GM12892 (cell line): ENCODE results near the gene PAX7.

Experiments
- DNase-seq: peaks from one replicate; pipeline ENCODE4 v3.0.0; 2011; ENCODE audit not compliant: insufficient read length
- FAIRE-seq: peaks from 2 replicates; lab custom pipeline; 2011; peaks lifted over from hg19 to GRCh38; lab: Jason Lieb, UNC
- POLR2A ChIP-seq: IDR thresholded peaks from 2 replicates; pipeline ENCODE4 v1.6.1; 2011; ENCODE audit warnings: low read depth, low read length, control low read depth
- POLR2AphosphoS5 ChIP-seq: IDR thresholded peaks from 2 replicates; pipeline ENCODE4 v1.6.1; 2011; ENCODE audit warnings: low read depth, low read length, control low read depth
- TAF1 ChIP-seq: IDR thresholded peaks from 2 replicates; pipeline ENCODE4 v1.6.1; 2011; ENCODE audit warnings: low read depth, mild to moderate bottlenecking, control low read depth, low read length, borderline replicate concordance

Gene PAX7

DNA sequence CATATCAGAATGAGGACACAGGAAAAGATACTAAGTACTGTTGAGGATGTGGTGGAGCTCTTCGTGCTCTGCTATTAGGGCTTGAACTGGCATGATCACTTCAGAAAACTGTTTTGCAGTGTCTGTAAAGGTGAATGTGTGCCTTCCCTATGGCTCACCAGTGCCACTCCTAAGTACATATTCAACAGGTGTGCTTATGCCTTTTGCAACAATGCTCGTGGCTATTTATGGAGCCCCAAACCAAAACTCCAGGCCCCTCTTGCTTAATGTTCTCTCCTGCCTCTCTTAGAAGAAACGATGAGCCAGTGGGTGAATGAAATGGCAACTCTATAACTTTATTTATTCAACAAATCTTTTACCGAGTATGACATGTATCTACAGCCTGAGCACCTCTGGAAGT, 158.6 kb downstream of the PAX7 start:
- FAIRE-seq (no peak), DNase-seq (no peak)
- TF ChIP-seq POLR2A (no peak), TAF1 (no peak), POLR2AphosphoS5 (no peak)

DNA sequence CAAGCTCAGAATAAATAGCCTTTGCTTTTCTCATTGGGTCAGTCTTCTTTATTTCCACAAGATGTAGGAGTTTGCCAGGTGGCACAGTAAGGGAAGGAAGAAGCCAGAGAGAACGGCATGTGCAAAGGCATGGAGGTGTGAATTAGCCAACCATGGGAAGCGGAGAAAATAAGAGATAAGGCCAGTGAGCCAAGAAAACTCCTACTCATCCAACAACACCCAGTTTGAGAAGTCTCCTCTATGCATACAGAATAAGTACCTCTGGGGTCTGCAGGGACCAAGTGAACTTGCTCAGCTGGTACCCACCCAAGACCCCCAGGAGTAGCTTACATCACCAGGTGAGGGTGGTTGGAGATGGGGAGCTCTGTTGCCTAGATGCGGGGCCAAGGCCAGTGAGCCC, 162.1 kb downstream of the PAX7 start:
- no peak for FAIRE-seq
- TF ChIP-seq POLR2A (no peak), POLR2AphosphoS5 (no peak), TAF1 (no peak)
- DNase-seq = no peak

DNA sequence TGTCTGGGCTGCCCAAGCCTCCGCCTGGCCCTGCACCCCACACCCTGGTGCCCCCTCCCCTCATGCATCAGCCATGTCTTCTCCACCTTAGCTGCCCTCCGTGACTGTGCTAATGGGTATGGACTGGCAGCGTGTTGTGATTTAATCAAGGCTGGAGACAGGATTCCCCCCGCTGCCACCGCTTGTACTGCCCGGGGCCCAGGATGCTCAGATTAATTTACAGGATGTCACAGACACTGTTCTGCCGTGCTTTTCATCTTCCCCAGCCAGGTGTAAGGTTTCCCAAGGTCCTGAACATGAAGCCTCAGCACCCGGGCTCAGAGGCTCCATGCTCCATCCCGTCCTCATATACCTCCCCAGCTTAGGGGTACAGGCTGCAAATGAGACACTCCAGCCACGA, 162.5 kb downstream of the PAX7 start:
- DNase-seq = no peak
- TF ChIP-seq TAF1 (no peak), POLR2A (no peak), POLR2AphosphoS5 (no peak)

DNA sequence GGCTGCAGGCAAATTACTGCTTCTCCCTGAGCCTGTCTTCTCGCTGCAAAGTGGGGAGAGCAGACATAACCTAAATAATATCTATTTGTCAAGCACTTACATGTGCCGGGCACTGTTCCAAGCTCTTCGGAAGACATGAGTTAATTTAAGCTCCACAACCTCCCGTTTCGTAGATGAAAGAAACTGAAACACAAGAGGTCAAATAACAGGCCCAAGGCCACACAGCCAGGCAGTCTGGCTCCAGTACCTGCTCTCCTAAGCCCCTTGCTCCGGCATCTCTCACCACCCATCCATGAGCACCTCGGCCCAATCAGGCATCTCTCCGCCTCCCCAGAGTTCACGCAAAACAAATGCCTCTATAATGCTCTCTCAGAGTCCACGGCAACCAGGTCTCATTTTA, 163.4 kb downstream of the PAX7 start:
- FAIRE-seq (no peak), DNase-seq (no peak)
- no peak for TF ChIP-seq POLR2A
- TF ChIP-seq TAF1 = no peak
- TF ChIP-seq POLR2AphosphoS5 = no peak

More for the DNA sequence above, 162.5 kb downstream of the PAX7 start:
- no peak for FAIRE-seq

DNA sequence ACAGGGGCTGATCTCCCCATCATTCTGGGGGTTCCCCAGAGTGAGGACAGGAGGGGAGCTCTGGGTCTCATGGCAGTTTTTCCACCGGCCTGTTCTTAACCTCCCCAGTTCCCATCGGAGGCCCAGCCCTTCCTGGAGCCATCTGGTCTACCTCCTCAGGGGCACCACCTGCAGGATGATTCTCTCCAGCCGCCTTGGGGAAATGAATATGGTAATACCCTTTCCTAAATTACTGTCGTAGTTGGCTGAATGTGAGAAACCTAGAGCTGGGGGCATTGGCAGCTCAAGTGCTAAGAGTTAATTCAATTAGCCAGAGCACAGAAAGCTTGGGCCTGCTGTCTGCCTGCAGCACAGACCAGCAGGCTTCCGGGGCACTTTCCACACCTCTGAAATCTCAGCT, 163.9 kb downstream of the PAX7 start:
- FAIRE-seq (no peak), DNase-seq (no peak)
- no peak for TF ChIP-seq POLR2A
- no peak for TF ChIP-seq TAF1
- TF ChIP-seq POLR2AphosphoS5 = no peak

DNA sequence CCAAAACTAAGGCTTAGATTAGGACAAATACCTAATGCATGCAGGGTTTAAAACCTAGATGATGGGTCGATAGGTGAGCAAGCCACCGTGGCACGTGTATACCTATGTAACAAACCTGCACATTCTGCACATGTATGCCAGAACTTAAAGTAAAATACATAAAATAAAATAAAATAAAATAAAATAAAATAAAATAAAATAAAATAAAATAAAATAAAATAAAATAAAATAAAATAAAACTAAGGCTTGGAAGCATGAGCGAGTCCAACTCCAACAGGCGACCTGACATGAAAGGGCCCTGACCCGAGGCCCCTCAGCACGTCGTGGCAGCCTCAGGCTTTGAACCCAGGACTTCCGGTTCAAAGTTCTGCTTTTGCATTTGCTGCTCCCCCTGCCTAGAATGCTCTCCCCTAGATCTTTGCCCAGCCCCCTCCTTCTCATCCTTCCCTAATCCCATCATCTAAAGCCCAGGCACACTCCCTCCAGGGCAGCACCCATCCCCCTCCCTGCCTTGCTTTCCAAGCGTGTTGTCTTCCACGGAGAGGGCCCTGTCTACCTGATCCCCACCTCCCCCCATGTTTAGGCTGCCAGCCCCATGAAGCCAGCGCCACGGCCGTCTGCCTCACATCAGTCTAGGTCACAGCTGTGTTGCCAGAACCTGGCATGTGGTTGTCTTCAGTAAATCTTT, 164.5 kb downstream of the PAX7 start:
- DNase-seq (no peak), FAIRE-seq (no peak)
- no peak for TF ChIP-seq POLR2AphosphoS5
- TF ChIP-seq TAF1 = no peak
- TF ChIP-seq POLR2A = no peak

DNA sequence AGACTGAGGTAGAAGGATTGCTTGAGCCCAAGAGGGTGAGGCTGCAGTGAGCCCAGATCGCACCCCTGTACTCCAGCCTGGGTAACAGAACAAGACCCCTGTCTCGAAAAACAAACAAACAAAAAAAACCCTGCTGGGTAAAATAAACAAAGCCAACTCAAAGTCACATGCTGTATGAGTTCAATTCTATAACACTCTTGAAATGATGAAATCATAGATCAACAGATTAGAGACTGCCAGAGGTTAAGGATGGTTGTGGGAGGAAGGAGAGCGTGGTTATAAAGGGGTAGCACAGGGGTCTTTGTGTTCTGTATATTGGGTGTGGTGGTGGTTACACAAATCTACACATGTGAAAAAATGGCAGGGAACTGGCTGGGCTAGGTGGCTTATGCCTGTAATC, 166.3 kb downstream of the PAX7 start:
- FAIRE-seq (no peak), DNase-seq (no peak)
- TF ChIP-seq POLR2AphosphoS5 (no peak), POLR2A (no peak), TAF1 (no peak)
